BJ (cell line): ENCODE measurements around the gene XRCC6. TPM values are rescaled to one million over a fixed set of nuclear protein-coding genes. Genes with fewer than 3 reads are reported as not detected.

Source experiments
- CTCF ChIA-PET: fragments of 350-600 bp; formaldehyde crosslinking; extraction: SDS; loops from one replicate; lab custom pipeline; 2021; ENCODE audit warnings: antibody characterized with exemption, inconsistent platforms; lab: Yijun Ruan, JAX
- POLR2A ChIA-PET: fragments of 300-600 bp; sonication (Branson Sonifier 250); formaldehyde crosslinking; extraction: SDS; loops from one replicate; lab custom pipeline; 2021; ENCODE audit warnings: antibody characterized with exemption; lab: Charles Lee
- DNase-seq: peaks from one replicate; pipeline ENCODE4 v3.0.0-alpha.2; 2011; ENCODE audit warnings: low read depth
- H3K27me3 ChIP-seq: 2 replicates; pipeline ENCODE4 v1.6.0; 2011; ENCODE audit warnings: low read length; ENCODE audit not compliant: control insufficient read depth, insufficient read depth
- H3K36me3 ChIP-seq: 2 replicates; pipeline ENCODE4 v1.5.1; 2011; ENCODE audit warnings: low read length; ENCODE audit not compliant: control insufficient read depth, insufficient read depth
- H3K4me3 ChIP-seq: 2 replicates; pipeline ENCODE4 v1.5.1; 2011; ENCODE audit warnings: low read depth, mild to moderate bottlenecking, control low read depth, low read length
- CTCF ChIP-seq: IDR thresholded peaks from 2 replicates; pipeline ENCODE4 v1.5.1; 2011; ENCODE audit warnings: low read depth, mild to moderate bottlenecking, control low read depth, inconsistent platforms, low read length, moderate library complexity; ENCODE audit not compliant: insufficient read depth
- polyA plus RNA-seq: library from polyadenylated mRNA; depleted of rRNA; stranded (reverse); fragments of >200 nt; gene quantifications from 2 replicates; pipeline ENCODE4 v1.2.3, GENCODE V29; 2011

XRCC6 gene
- polyA plus RNA-seq, 1 experiment: 105 TPM

GRCh38 chr22:41697126-41697775, 76.2 kb downstream of the XRCC6 start:
- H3K4me3 ChIP-seq: no peak overlapping the region
- ChIA-PET CTCF (interaction anchor here (0.6 to 5.3 kb wide), 65 partner anchors 9 to 796 kb away, joined by 3 to 119 read pairs (median 5); partner anchors contain the start of genes CCDC134, CENPM, SNU13 and SREBF2), POLR2A (interaction anchor here (0.6 to 1.2 kb wide), 3 partner anchors 9 to 316 kb away, joined by 4 to 5 read pairs (median 4); partner anchors contain the start of gene SNU13)
- peak; percentile 27 for DNase-seq
- TF ChIP-seq CTCF: peak; percentile 97
- H3K27me3 ChIP-seq: no peaks in the 10 kb centered on the region
- no peaks in the 10 kb centered on the region for H3K36me3 ChIP-seq

DNA sequence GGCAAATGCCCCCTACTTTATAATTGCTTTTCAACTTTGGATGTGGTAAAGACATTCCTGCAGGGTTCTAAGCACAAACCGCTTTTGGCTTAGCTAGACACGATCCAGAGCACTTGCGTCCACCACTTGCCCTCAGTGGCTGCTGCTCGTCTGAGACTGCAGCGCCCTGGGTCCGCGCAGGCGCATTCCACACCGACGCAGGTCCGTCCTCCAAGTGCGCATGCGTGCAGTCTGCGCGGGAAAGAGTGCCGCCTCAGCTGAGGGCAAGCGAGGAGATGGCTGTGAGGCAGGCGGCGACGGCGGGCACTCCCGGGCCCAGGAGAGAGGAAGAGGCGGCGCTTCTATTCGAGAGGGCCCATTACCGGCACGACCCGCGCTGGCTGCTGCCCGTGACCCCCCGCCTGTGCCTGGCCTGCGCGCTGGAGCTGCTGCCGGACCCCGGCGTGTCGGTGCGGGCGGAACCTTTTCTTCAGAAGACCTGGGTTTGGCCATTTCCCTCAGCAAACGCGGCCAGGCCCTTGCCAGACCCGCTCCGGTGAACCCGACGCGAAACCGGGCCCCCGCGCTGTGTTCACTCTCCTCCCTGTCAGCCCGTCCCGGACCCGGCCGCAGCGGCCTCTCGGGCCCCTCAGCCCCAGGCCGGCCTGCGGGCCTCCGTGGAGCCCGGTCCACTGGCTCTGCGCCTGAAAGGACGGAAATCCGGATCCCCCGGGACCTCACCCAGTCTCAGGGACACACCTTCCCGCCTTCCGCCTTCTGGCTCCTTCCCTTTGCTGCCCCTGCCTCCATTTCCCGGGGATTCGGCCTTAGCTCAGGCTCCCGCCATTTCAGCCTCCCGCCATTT, 78.4 kb downstream of the XRCC6 start, which contains the start of gene MEI1:
Gene MEI1 (plus strand): TSS at position 240 of the 844 bp plus-strand sequence. CDS start 36 bp downstream, at position 276.
- H3K36me3 ChIP-seq: no peaks in the 10 kb centered on the region
- TF ChIP-seq CTCF: no peak
- no peak within 1 kb of the TSS; the same call in 1 of the 2 replicates for H3K4me3 ChIP-seq
- H3K27me3 ChIP-seq: no peaks in the 10 kb centered on the region
- ChIA-PET CTCF (interaction anchor here (0.5 to 5.3 kb wide), 3 partner anchors 240 to 377 kb away, joined by 3 to 119 read pairs (median 22); no protein-coding TSS in a partner anchor), POLR2A (no interaction called here)
- DNase-seq: no peak

DNA sequence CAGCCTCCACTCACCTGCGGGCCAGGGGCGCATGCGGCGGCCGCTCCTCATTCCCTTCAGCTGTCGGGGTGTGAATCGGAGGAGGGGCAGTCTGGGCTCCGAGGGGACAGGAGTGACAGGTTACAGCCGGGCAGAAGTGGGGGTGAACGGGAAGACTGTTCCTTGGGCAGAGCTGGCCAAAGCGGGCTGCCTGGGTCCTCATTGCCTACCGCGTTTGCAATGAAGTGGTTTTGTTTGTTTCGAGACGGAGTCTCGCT, 78.9 kb downstream of the XRCC6 start:
- POLR2A ChIA-PET: no interaction called here
- TF ChIP-seq CTCF: no peak
- no peaks in the 10 kb centered on the region for H3K36me3 ChIP-seq
- CTCF ChIA-PET: interaction anchor here (0.5 to 5.3 kb wide), 2 partner anchors 239 to 376 kb away, joined by 3 to 119 read pairs; no protein-coding TSS in a partner anchor
- no peaks in the 10 kb centered on the region for H3K27me3 ChIP-seq
- H3K4me3 ChIP-seq: no peak overlapping the region
- no peak for DNase-seq

DNA sequence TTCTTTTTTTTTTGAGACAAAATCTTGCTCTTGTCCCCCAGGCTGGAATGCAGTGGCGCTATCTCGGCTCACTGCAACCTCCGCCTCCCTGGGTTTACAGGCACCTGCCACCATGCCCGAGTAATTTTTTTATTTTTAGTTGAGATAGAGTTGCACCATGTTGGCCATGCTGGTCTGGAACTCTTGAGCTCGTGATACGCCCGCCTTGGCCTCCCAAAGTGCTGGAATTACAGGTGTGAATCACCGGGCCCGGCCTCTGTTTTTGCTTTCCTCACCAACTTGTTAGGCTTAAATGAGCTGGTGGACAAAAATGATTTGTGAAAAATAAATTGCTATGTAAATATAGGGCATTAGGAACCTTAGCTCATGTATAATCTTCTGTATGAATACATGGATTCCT, 81.7 kb downstream of the XRCC6 start:
- ChIA-PET POLR2A (no interaction called here), CTCF (no interaction called here)
- H3K4me3 ChIP-seq: no peak overlapping the region
- no peaks in the 10 kb centered on the region for H3K36me3 ChIP-seq
- no peak for DNase-seq
- H3K27me3 ChIP-seq: 0 out of 2 replicates have a peak, but pooled peaks cover 3% of the 10 kb centered on the region
- TF ChIP-seq CTCF: no peak

DNA sequence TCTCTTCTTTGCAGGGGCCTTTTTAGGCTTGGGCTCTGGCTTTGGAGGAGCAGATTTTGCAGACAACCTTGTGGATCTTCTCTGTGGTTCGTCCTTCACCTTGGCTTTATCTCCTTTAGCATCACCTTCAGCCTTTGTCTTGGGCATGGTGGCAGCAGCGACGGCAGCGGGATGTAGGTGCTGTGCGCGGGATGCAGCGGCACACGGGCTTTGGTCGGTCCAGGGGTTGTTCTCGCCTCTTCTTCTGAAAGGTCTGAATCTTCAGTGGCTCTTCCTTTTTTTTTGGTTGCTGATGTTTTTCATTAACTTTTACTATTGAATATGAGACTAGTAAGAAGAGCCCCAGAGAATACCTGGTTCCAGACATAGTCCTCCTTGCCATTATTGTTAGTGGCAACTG, 88.2 kb downstream of the XRCC6 start:
- Histone ChIP-seq H3K36me3 (no peaks in the 10 kb centered on the region), H3K27me3 (peaks cover 3% of the 10 kb centered on the region; the same call in 1 of the 2 replicates), H3K4me3 (no peak overlapping the region)
- no peak for TF ChIP-seq CTCF
- ChIA-PET POLR2A (no interaction called here), CTCF (interaction anchor here (2.2 kb wide), 1 partner anchor 12 kb away, joined by 10 read pairs; no protein-coding TSS in a partner anchor)
- no peak for DNase-seq
